NCI-H748 (cell line): ENCODE data around the gene LRP1.

ENCODE experiments used
- DNase-seq: peaks from one replicate; lab custom pipeline; 2025; ENCODE audit not compliant: unreplicated experiment; lab: John Stamatoyannopoulos, UW

The LRP1 gene

GRCh38 chr12:57208631-57209282, 80.5 kb downstream of the LRP1 start:
- no peak for DNase-seq

- no peak for DNase-seq
These were observed 81.6 kb downstream of the LRP1 start for GRCh38 chr12:57209916-57210315.

GRCh38 chr12:57210461-57210860, 82.2 kb downstream of the LRP1 start:
- no peak for DNase-seq

- no peak for DNase-seq
These were observed 82.8 kb downstream of the LRP1 start for GRCh38 chr12:57210926-57211692.

- no peak for DNase-seq
These were observed 83.8 kb downstream of the LRP1 start for GRCh38 chr12:57211791-57212700.

- no peak for DNase-seq
These were observed 84.4 kb downstream of the LRP1 start for GRCh38 chr12:57212701-57213057.

GRCh38 chr12:57213058-57213715, 84.9 kb downstream of the LRP1 start:
- DNase-seq, result peak; percentile 82

- no peak for DNase-seq
These were observed 85.6 kb downstream of the LRP1 start for GRCh38 chr12:57213763-57214397.

- DNase-seq, result peak; percentile 83
These were observed 86.1 kb downstream of the LRP1 start for GRCh38 chr12:57214398-57214781.

GRCh38 chr12:57215065-57215464, 86.8 kb downstream of the LRP1 start:
- no peak for DNase-seq

- DNase-seq, result peak; percentile 38
These were observed 87.4 kb downstream of the LRP1 start for GRCh38 chr12:57215668-57216013.

GRCh38 chr12:57216014-57216911, 88.0 kb downstream of the LRP1 start, which contains the start of gene NXPH4:
NXPH4 (plus strand) TSS chr12:57216794; CDS start chr12:57216970, 176 bp downstream.
- DNase-seq, result peak; percentile 82

GRCh38 chr12:57216921-57217879, 88.9 kb downstream of the LRP1 start:
- peak; percentile 50 for DNase-seq

- DNase-seq, result no peak
These were observed 90.0 kb downstream of the LRP1 start for GRCh38 chr12:57218030-57218853.

- DNase-seq, result no peak
These were observed 91.1 kb downstream of the LRP1 start for GRCh38 chr12:57219205-57219992.

GRCh38 chr12:57219993-57220754, 91.9 kb downstream of the LRP1 start:
- peak; percentile 27 for DNase-seq
